ENCODE measurements around the gene FAM163B. TPM values are rescaled to one million over a fixed set of nuclear protein-coding genes. Genes with fewer than 3 reads are reported as not detected.

Gene FAM163B
- total and polyA plus RNA-seq, 4 donors, result 2.1 to 4.0 (median 3.4) TPM

GRCh38 chr9:133589454-133590227 is 19.5 kb downstream of the FAM163B start:
- H3K4me1 ChIP-seq (ENCODE audit: control insufficient read depth in 4 of 4, insufficient read depth in 4 of 4, low read length in 3 of 4), result no peaks in the 10 kb centered on the region
- no peak overlapping the region for H3K4me3 ChIP-seq (ENCODE audit: low read depth in 1 of 3, low read length in 3 of 3)
- WGBS, result 51% methylated on average over 19 of the region's 19 CpGs
- no peaks in the 10 kb centered on the region for H3K9me3 ChIP-seq (ENCODE audit: control insufficient read depth in 4 of 4, low read length in 3 of 4)
- no peak overlapping the region for H3K27ac ChIP-seq (ENCODE audit: low read depth in 1 of 2, low read length in 2 of 2)
- H3K27me3 ChIP-seq (ENCODE audit: control insufficient read depth in 4 of 4, insufficient read depth in 4 of 4, low read length in 3 of 4), result peaks cover 0 to 6% (median under 1%) of the 10 kb centered on the region in 4 donors
- H3K9ac ChIP-seq (ENCODE audit: low read depth in 1 of 2, low read length in 2 of 2), result no peak overlapping the region
- DNase-seq (ENCODE audit: low spot score), result peak; percentile 50
- TF ChIP-seq NR2F2 (IDR thresholded peaks at IDR 0.05) (no peak), MAX (IDR thresholded peaks at IDR 0.05) (no peak), EGR1 (IDR thresholded peaks at IDR 0.05; ENCODE audit: low read depth in 2 of 2) (no peak), ATF3 (IDR thresholded peaks at IDR 0.05) (no peak), TAF1 (conservative IDR thresholded peaks at IDR 0.05) (no peak), ZBTB33 (IDR thresholded peaks at IDR 0.05) (no peak), FOXA2 (IDR thresholded peaks at IDR 0.05) (no peak), RAD21 (IDR thresholded peaks at IDR 0.05) (peak in 1 of 2 donors; percentile 44), CTCF (IDR thresholded peaks at IDR 0.05; ENCODE audit: low read depth, low read length, missing input control) (peak; percentile 26), RXRA (IDR thresholded peaks at IDR 0.05) (no peak), HNF4G (IDR thresholded peaks at IDR 0.05) (no peak), REST (IDR thresholded peaks at IDR 0.05) (no peak)
- no peaks in the 10 kb centered on the region for H3K36me3 ChIP-seq (ENCODE audit: control insufficient read depth in 4 of 4, insufficient read depth in 3 of 4, low read depth in 1 of 4, low read length in 3 of 4)

- no peak for TF ChIP-seq CTCF (IDR thresholded peaks at IDR 0.05; ENCODE audit: low read depth, low read length, missing input control)
- no peak for TF ChIP-seq FOXA2 (IDR thresholded peaks at IDR 0.05)
- no peak for TF ChIP-seq MAX (IDR thresholded peaks at IDR 0.05)
- TF ChIP-seq ATF3 (IDR thresholded peaks at IDR 0.05), result no peak
Measured at GRCh38 chr9:133587466-133587865, 21.7 kb downstream of the FAM163B start.

More at GRCh38 chr9:133587466-133587865, 21.7 kb downstream of the FAM163B start:
- no peak overlapping the region for H3K9ac ChIP-seq (ENCODE audit: low read depth in 1 of 2, low read length in 2 of 2)
- no peak overlapping the region for H3K27ac ChIP-seq (ENCODE audit: low read depth in 1 of 2, low read length in 2 of 2)
- H3K4me1 ChIP-seq (ENCODE audit: control insufficient read depth in 4 of 4, insufficient read depth in 4 of 4, low read length in 3 of 4), result no peaks in the 10 kb centered on the region
- no peak for DNase-seq (ENCODE audit: low spot score)
- no peak overlapping the region for H3K4me3 ChIP-seq (ENCODE audit: low read depth in 1 of 3, low read length in 3 of 3)
- H3K9me3 ChIP-seq (ENCODE audit: control insufficient read depth in 4 of 4, low read length in 3 of 4), result no peaks in the 10 kb centered on the region
- H3K27me3 ChIP-seq (ENCODE audit: control insufficient read depth in 4 of 4, insufficient read depth in 4 of 4, low read length in 3 of 4), result peaks cover 0 to 6% (median under 1%) of the 10 kb centered on the region in 4 donors
- H3K36me3 ChIP-seq (ENCODE audit: control insufficient read depth in 4 of 4, insufficient read depth in 3 of 4, low read depth in 1 of 4, low read length in 3 of 4), result no peaks in the 10 kb centered on the region
- 94% methylated on average over 6 of the region's 6 CpGs for WGBS

Measured in liver (tissue), 9 donors.